IMR-90 (cell line): ENCODE measurements around the gene GPR89A. TPM values are rescaled to one million over a fixed set of nuclear protein-coding genes. Genes with fewer than 3 reads are reported as not detected.

Experiments
- ATAC-seq: fragments of 200-7000 bp; cut with Tn5 transposase; 2 replicates; pipeline ENCODE4 v1.9.1; 2020; ENCODE audit warnings: low read depth, mild to moderate bottlenecking, moderate library complexity
- BruUV-seq: library from RNA; stranded (reverse); fragments of 400-500 nt; replicated peaks from 2 replicates; lab custom pipeline; 2021; lab: Mats Ljungman, UMichigan
- CTCF ChIA-PET: fragments of 300-600 bp; formaldehyde crosslinking; extraction: SDS; loops from one replicate; lab custom pipeline; 2021; ENCODE audit warnings: antibody characterized with exemption; lab: Yijun Ruan, JAX
- POLR2A ChIA-PET: fragments of 300-600 bp; sonication (Branson Sonifier 250); formaldehyde crosslinking; loops from one replicate; lab custom pipeline; 2022; ENCODE audit warnings: antibody characterized with exemption; ENCODE audit not compliant: unreplicated experiment; lab: Charles Lee
- DNase-seq: peaks from one replicate; pipeline ENCODE4 v3.0.0; 2013
- H2AFZ ChIP-seq: replicated peaks from 2 replicates; pipeline ENCODE3; 2013; ENCODE audit warnings: low read length, mild to moderate bottlenecking; ENCODE audit not compliant: poor library complexity
- H2AK5ac ChIP-seq: 2 replicates; pipeline ENCODE4 v1.6.1; 2013; ENCODE audit warnings: low read depth, low read length, inconsistent platforms
- H2AK9ac ChIP-seq: replicated peaks from 2 replicates; pipeline ENCODE3; 2013; ENCODE audit warnings: mild to moderate bottlenecking, low read depth, low read length, moderate library complexity; ENCODE audit not compliant: poor library complexity
- H2BK120ac ChIP-seq: 2 replicates; pipeline ENCODE4 v1.6.1; 2013; ENCODE audit warnings: low read depth, low read length, inconsistent platforms
- H2BK15ac ChIP-seq: 3 replicates; pipeline ENCODE4 v1.6.1; 2013; ENCODE audit warnings: low read depth, low read length, inconsistent platforms
- H2BK20ac ChIP-seq: 2 replicates; pipeline ENCODE4 v1.6.1; 2013; ENCODE audit warnings: low read depth, mild to moderate bottlenecking, inconsistent platforms, low read length, moderate library complexity
- H2BK5ac ChIP-seq: 2 replicates; pipeline ENCODE4 v1.6.1; 2013; ENCODE audit warnings: mild to moderate bottlenecking, low read depth, low read length, inconsistent platforms; ENCODE audit not compliant: poor library complexity, severe bottlenecking
- H3K14ac ChIP-seq: replicated peaks from 2 replicates; pipeline ENCODE4 v1.6.1; 2013; ENCODE audit warnings: low read depth, low read length, inconsistent platforms
- H3K18ac ChIP-seq: 2 replicates; pipeline ENCODE4 v1.6.1; 2013; ENCODE audit warnings: low read depth, low read length, control low read depth
- H3K23ac ChIP-seq: 2 replicates; pipeline ENCODE4 v1.6.1; 2013; ENCODE audit warnings: low read depth, low read length, inconsistent platforms
- H3K27ac ChIP-seq: 2 replicates; pipeline ENCODE4 v1.5.1; 2013; ENCODE audit warnings: mild to moderate bottlenecking, control low read depth, low read length; ENCODE audit not compliant: insufficient read depth
- H3K27me3 ChIP-seq: 2 replicates; pipeline ENCODE4 v1.6.1; 2013; ENCODE audit warnings: low read length; ENCODE audit not compliant: control insufficient read depth, insufficient read depth
- H3K36me3 ChIP-seq: 2 replicates; pipeline ENCODE4 v1.6.1; 2013; ENCODE audit warnings: low read length, mixed read lengths; ENCODE audit not compliant: control insufficient read depth, insufficient read depth
- H3K4ac ChIP-seq: 2 replicates; pipeline ENCODE4 v1.6.1; 2013; ENCODE audit warnings: low read depth, low read length, inconsistent platforms
- H3K4me1 ChIP-seq: 2 replicates; pipeline ENCODE4 v1.6.1; 2013; ENCODE audit warnings: low read length, mixed read lengths; ENCODE audit not compliant: control insufficient read depth, insufficient read depth
- H3K4me2 ChIP-seq: 2 replicates; pipeline ENCODE4 v1.6.1; 2013; ENCODE audit warnings: low read depth, mild to moderate bottlenecking, control low read depth, low read length, moderate library complexity
- H3K4me3 ChIP-seq: 2 replicates; pipeline ENCODE4 v1.5.1; 2013; ENCODE audit warnings: low read depth, mild to moderate bottlenecking, control low read depth, low read length, moderate library complexity; ENCODE audit not compliant: insufficient read depth
- H3K56ac ChIP-seq: 2 replicates; pipeline ENCODE4 v1.6.1; 2013; ENCODE audit warnings: low read length, inconsistent platforms; ENCODE audit not compliant: insufficient read depth; ENCODE audit errors: extremely low read depth
- H3K79me1 ChIP-seq, 2 experiments: 2 replicates each; pipeline ENCODE4 v1.6.1; 2013; ENCODE audit warnings: low read length in 2 of 2, inconsistent platforms in 1 of 2, low read depth in 1 of 2
- H3K9ac ChIP-seq: 2 replicates; pipeline ENCODE4 v1.6.1; 2013; ENCODE audit warnings: low read depth, low read length, control low read depth
- H3K9me1 ChIP-seq: 2 replicates; pipeline ENCODE4 v1.6.1; 2013; ENCODE audit warnings: low read length, inconsistent platforms; ENCODE audit not compliant: insufficient read depth
- H3K9me3 ChIP-seq: 2 replicates; pipeline ENCODE4 v1.6.1; 2013; ENCODE audit warnings: low read length; ENCODE audit not compliant: control insufficient read depth, insufficient read depth
- H4K20me1 ChIP-seq: 2 replicates; pipeline ENCODE4 v1.6.1; 2013; ENCODE audit warnings: low read length, inconsistent platforms; ENCODE audit not compliant: insufficient read depth
- H4K5ac ChIP-seq: 2 replicates; pipeline ENCODE4 v1.6.1; 2013; ENCODE audit warnings: mild to moderate bottlenecking, low read depth, low read length, control low read depth
- H4K8ac ChIP-seq, 2 experiments: 2 replicates each; pipeline ENCODE4 v1.6.1; 2013; ENCODE audit warnings: low read depth in 2 of 2, low read length in 2 of 2, control low read depth in 1 of 2, inconsistent platforms in 1 of 2
- H4K91ac ChIP-seq: 2 replicates; pipeline ENCODE4 v1.6.1; 2013; ENCODE audit warnings: low read depth, low read length, inconsistent platforms; ENCODE audit not compliant: insufficient read depth
- BHLHE40 ChIP-seq: fragments of 150-350 bp; IDR thresholded peaks from 2 replicates; pipeline ENCODE4 v1.6.1; 2016; ENCODE audit warnings: mild to moderate bottlenecking, low read depth, low read length
- CEBPB ChIP-seq: IDR thresholded peaks from 2 replicates; pipeline ENCODE4 v1.6.1; 2012; ENCODE audit warnings: low read depth, low read length, improper control_type of control experiment
- CHD1 ChIP-seq: IDR thresholded peaks from 2 replicates; pipeline ENCODE4 v1.6.1; 2012; ENCODE audit warnings: low read depth, low read length, improper control_type of control experiment
- CTCF ChIP-seq: conservative IDR thresholded peaks from 2 replicates; pipeline ENCODE4 v1.5.1; 2012; ENCODE audit warnings: mild to moderate bottlenecking, low read depth, low read length, improper control_type of control experiment
- FOS ChIP-seq: fragments of 150-350 bp; IDR thresholded peaks from 2 replicates; pipeline ENCODE4 v1.6.1; 2016; ENCODE audit warnings: low read depth, low read length
- MAFK ChIP-seq: IDR thresholded peaks from 2 replicates; pipeline ENCODE4 v1.6.1; 2012; ENCODE audit warnings: low read depth, low read length, improper control_type of control experiment
- MAZ ChIP-seq: IDR thresholded peaks from 2 replicates; pipeline ENCODE4 v1.6.1; 2012; ENCODE audit warnings: low read depth, mild to moderate bottlenecking, low read length, improper control_type of control experiment, moderate library complexity, borderline replicate concordance
- MXI1 ChIP-seq: IDR thresholded peaks from 2 replicates; pipeline ENCODE4 v1.6.1; 2012; ENCODE audit warnings: low read depth, mild to moderate bottlenecking, low read length, moderate library complexity, borderline replicate concordance
- NFE2L2 ChIP-seq: fragments of 150-350 bp; IDR thresholded peaks from 2 replicates; pipeline ENCODE4 v1.6.1; 2016; ENCODE audit warnings: low read depth, mild to moderate bottlenecking, low read length
- POLR2A ChIP-seq: IDR thresholded peaks from 2 replicates; pipeline ENCODE4 v1.6.1; 2012; ENCODE audit warnings: mild to moderate bottlenecking, low read depth, low read length
- RAD21 ChIP-seq: IDR thresholded peaks from 2 replicates; pipeline ENCODE4 v1.6.1; 2012; ENCODE audit warnings: low read length, improper control_type of control experiment
- RCOR1 ChIP-seq: IDR thresholded peaks from 2 replicates; pipeline ENCODE4 v1.6.1; 2012; ENCODE audit warnings: mild to moderate bottlenecking, low read length, improper control_type of control experiment; ENCODE audit not compliant: insufficient replicate concordance
- RFX5 ChIP-seq: IDR thresholded peaks from 2 replicates; pipeline ENCODE4 v1.8.0; 2012; ENCODE audit warnings: low read depth, mild to moderate bottlenecking, low read length, moderate library complexity
- SMC3 ChIP-seq: fragments of 150-350 bp; IDR thresholded peaks from 2 replicates; pipeline ENCODE4 v1.6.1; 2016; ENCODE audit warnings: low read depth, mild to moderate bottlenecking, antibody characterized with exemption, low read length, moderate library complexity
- WGBS, 2 experiments: methylation state at CpG; one replicate each; pipeline versions ENCODE4 v1.1.5 to v1.1.7; 2013; ENCODE audit warnings: missing lambda C conversion rate in 2 of 2; ENCODE audit not compliant: insufficient read length in 1 of 2; ENCODE audit errors: extremely low coverage in 2 of 2; 5-methylcytosine and 5-hydroxymethylcytosine counted together
- dilution Hi-C: fragments of 300-500 bp; cut with HindIII; formaldehyde crosslinking; loops from one replicate; pipeline ENCODE4 v1.14.3; 2018; ENCODE audit warnings: low sequenced_read_pairs; ENCODE audit not compliant: unreplicated experiment
- in situ Hi-C: fragments of 300-500 bp; cut with MboI; formaldehyde crosslinking; loops from 3 replicates; pipeline ENCODE4 v1.14.3; 2019; ENCODE audit warnings: low sequenced_read_pairs, inconsistent platforms, mixed read lengths
- intact Hi-C: fragments of 100-400 bp; cut with micrococcal nuclease; formaldehyde crosslinking; loops from 2 replicates; pipeline ENCODE4 v1.10.0; 2022
- polyA plus RNA-seq, 3 experiments: library from polyadenylated mRNA; depleted of rRNA; stranded (reverse); fragments of >200 nt; gene quantifications; 2 replicates each; pipeline ENCODE4 v1.2.3, GENCODE V29; 2012; ENCODE audit warnings: low replicate concordance in 1 of 3
- total RNA-seq: library from RNA; depleted of rRNA; stranded (reverse); fragments of >200 nt; gene quantifications from 2 replicates; pipeline ENCODE4 v1.2.3, GENCODE V29; 2012
- TF ChIP-seq, protein P1 (sequence below): fragments of 150-350 bp; IDR thresholded peaks from 2 replicates; pipeline ENCODE4 v1.6.1; 2017; ENCODE audit warnings: mild to moderate bottlenecking, antibody characterized with exemption, low read length, low read depth
- TF ChIP-seq, protein P2 (sequence below): fragments of 150-350 bp; IDR thresholded peaks from 2 replicates; pipeline ENCODE4 v1.6.1; 2016; ENCODE audit warnings: low read depth, mild to moderate bottlenecking, low read length, moderate library complexity, borderline replicate concordance

GPR89A gene
- total and polyA plus RNA-seq, 2 of the 4 experiments (the other 2 are of a cell fraction) = 13.5 to 29.0 TPM

- no peak overlapping the region for H2AK9ac ChIP-seq
- no peaks in the 10 kb centered on the region for H3K9me3 ChIP-seq
- ChIA-PET POLR2A (no interaction called here), CTCF (no interaction called here)
- no peak overlapping the region for H3K4ac ChIP-seq
- H4K91ac ChIP-seq = no peak overlapping the region
- no peak overlapping the region for H2BK5ac ChIP-seq
- no peak overlapping the region for H4K8ac ChIP-seq
- H3K4me1 ChIP-seq = peaks cover 17% of the 10 kb centered on the region
- no peaks in the 10 kb centered on the region for H3K36me3 ChIP-seq
- H3K9me1 ChIP-seq = peaks cover 15% of the 10 kb centered on the region
- H3K4me2 ChIP-seq = no peak overlapping the region
- H2AFZ ChIP-seq = no peak overlapping the region
- ATAC-seq (peak; percentile 54), DNase-seq (peak; percentile 59)
- in situ Hi-C loops = no loop called here
- no peak overlapping the region for H3K23ac ChIP-seq
- no peak overlapping the region for H2BK15ac ChIP-seq
- H3K27ac ChIP-seq = no peak overlapping the region
- no peak overlapping the region for H3K4me3 ChIP-seq
- H3K18ac ChIP-seq = no peak overlapping the region
- no peaks in the 10 kb centered on the region for H4K20me1 ChIP-seq
- H3K27me3 ChIP-seq = no peaks in the 10 kb centered on the region
- TF ChIP-seq MXI1 = no peak
- TF ChIP-seq MAFK = 0 out of 2 replicates have a peak, but pooled peaks have one; percentile 1
- TF ChIP-seq, protein P1, sequence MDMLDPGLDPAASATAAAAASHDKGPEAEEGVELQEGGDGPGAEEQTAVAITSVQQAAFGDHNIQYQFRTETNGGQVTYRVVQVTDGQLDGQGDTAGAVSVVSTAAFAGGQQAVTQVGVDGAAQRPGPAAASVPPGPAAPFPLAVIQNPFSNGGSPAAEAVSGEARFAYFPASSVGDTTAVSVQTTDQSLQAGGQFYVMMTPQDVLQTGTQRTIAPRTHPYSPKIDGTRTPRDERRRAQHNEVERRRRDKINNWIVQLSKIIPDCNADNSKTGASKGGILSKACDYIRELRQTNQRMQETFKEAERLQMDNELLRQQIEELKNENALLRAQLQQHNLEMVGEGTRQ = no peak
- TF ChIP-seq FOS = 0 out of 2 replicates have a peak, but pooled peaks have one; percentile 22
- TF ChIP-seq RFX5 = no peak
- no peak for TF ChIP-seq NFE2L2
- TF ChIP-seq SMC3 = no peak
- no peak for TF ChIP-seq CTCF
- TF ChIP-seq RCOR1 = no peak
- TF ChIP-seq BHLHE40 = no peak
- no peak for TF ChIP-seq MAZ
- no peak for TF ChIP-seq CEBPB
- no peak for TF ChIP-seq CHD1
- TF ChIP-seq RAD21 = no peak
- TF ChIP-seq POLR2A = no peak
- TF ChIP-seq, protein P2, sequence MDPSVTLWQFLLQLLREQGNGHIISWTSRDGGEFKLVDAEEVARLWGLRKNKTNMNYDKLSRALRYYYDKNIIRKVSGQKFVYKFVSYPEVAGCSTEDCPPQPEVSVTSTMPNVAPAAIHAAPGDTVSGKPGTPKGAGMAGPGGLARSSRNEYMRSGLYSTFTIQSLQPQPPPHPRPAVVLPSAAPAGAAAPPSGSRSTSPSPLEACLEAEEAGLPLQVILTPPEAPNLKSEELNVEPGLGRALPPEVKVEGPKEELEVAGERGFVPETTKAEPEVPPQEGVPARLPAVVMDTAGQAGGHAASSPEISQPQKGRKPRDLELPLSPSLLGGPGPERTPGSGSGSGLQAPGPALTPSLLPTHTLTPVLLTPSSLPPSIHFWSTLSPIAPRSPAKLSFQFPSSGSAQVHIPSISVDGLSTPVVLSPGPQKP = no peak
- H3K9ac ChIP-seq = no peak overlapping the region
- intact Hi-C loops = no loop called here
- H2BK20ac ChIP-seq = 0 out of 2 replicates have a peak overlapping the region, but pooled peaks have one; percentile 1
- H2AK5ac ChIP-seq = no peak overlapping the region
- no peaks in the 10 kb centered on the region for H3K79me1 ChIP-seq
- no peak overlapping the region for H4K5ac ChIP-seq
- BruUV-seq = no TSS peak
- no peak overlapping the region for H3K56ac ChIP-seq
- dilution Hi-C loops = no loop called here
- WGBS, 2 experiments = no CpG with 5 or more reads among the region's 2 CpGs
- no peak overlapping the region for H2BK120ac ChIP-seq
- 0 out of 2 replicates have a peak overlapping the region, but pooled peaks have one; percentile 14 for H3K14ac ChIP-seq
Measured at GRCh38 chr1:145706086-145706664, 98.4 kb downstream of the GPR89A start.
